SKM-1 treated with dmso at 0.1 percent for 144 hours (cell line): ENCODE measurements around the gene LRP5.
A peak's percentile ranks its signal among the peaks of the same experiment; 100 is the strongest.
"Not testable (repeated sequence)": the region's sequence is repeated elsewhere in the genome, so short reads cannot be mapped to it uniquely, and the experiment has no call there.

Experiments used
- DNase-seq: peaks from one replicate; lab custom pipeline; 2025; ENCODE audit not compliant: unreplicated experiment; lab: John Stamatoyannopoulos, UW

Gene LRP5

DNA sequence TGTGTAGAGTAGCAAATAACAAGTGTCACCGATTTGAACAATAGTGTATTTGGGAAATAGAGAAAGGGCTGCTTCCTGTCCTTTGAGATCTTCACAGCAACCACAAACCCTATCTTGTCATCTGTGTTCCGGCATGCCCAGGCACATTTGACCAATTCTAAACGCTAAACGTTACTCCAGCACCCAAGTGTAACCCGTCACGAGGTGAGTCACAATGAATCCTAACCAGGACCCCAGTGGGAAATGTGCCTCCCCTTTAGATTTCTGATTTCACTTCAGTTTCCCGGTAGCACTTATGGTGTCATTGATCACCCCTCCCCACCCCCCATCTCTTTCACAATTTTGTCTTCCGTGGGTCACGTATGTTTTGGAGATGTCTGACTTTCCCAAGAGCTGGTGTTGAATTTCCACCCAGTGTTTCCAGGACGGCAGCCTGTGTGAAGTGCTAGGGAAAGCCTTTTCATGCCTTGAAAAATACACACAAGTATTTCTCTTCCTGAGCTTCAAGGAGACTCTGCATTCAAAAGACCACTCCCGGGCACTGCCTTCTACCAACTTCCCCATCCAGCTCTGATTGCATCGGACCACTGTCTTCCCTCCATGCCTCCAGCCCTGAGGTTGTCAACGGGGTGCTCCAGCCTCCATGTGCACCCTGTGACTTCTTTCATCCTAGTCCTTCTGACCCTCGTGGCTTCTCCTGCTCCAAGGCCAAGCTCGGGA is 30.1 kb upstream of the LRP5 start:
- peak; percentile 41 for DNase-seq

DNA sequence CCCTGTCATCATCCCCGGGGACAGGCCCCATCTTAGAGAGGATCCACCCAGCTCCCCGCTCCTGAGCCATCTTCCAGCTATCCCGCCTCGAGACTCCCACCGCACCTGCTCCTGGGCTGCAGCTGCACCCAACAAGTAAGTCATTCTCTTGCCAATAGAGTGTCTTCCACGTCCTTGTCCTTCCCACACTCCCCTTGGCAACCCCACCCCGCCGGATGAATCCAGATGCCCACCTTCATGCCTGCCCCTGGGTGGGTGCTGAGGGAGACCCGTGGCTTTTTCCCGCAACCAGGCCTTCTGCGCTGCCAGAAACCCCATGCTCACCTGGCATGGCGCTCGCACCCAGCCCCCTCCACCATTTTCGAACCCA is 29.5 kb upstream of the LRP5 start:
- DNase-seq, result no peak

DNA sequence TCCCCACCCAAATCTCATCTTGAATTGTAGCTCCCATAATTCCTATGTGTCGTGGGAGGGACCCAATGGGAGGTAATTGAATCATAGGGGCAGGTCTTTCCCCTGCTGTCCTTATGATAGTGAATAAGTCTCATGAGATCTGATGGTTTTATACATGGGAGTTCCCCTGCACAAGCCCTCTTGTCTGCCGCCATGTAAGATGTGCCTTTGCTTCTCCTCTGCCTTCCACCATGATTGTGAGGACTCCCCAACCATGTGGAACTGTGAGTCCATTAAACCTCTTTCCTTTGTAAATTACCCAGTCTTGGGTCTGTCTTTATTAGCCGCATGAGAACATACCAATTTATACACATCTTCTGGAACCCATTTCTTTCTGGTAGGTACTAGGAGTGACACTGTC is 27.8 kb upstream of the LRP5 start:
- DNase-seq, result not testable (repeated sequence)

DNA sequence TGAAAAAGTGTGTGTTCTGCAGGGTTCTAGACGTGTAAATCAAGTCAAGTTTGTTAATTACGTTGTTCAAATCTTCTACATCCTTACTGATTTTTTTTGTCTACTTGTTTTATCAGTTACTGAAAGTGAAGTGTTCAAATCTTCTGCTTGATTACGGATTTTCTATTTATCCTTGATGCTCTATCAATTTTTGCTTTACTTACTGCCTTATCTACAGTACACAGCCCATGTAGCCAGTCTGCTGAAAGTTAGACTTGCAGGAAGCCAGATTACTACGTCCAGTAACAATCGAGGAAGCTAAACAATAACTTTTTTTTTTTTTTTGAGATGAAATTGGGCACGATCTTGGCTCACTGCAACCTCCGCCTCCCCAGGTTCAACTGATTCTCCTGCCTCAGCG is 25.0 kb upstream of the LRP5 start:
- no peak for DNase-seq

DNA sequence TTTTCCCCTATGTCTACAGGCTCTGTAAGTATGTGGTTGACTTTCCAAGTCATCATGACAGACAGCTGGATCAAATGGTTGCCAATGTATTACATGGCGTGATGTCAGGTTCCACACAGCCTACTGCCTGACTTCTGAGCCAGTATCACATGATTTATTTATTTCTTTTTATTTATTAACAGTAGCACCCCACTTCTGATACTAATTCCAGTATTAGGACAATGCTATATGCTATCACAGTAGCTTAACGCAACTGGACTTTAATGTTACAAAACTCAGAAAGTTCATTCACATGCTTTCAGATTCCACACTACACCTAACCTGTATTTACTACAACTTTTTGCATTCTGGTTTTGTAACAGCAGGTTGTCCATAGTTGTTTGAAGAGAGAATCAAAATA is 22.9 kb upstream of the LRP5 start:
- DNase-seq, result no peak

DNA sequence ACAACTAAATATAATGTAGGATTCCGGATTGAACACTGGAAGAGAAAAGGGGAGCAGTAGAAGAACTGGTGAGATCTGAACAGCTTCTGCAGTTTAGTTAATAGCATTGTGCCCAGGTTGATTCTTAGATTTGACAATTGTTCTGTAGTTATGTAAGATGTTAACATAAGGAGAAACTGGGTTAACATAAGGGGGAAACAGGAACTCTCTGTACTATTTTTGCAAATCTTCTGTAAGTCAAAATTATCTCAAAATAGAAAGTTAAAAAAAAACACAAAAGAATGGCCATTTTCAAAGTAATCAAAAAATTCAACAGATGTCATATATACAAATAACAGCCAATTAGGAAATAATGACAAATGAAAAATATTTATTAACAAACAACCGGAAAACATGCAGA is 18.7 kb upstream of the LRP5 start:
- DNase-seq, result no peak

DNA sequence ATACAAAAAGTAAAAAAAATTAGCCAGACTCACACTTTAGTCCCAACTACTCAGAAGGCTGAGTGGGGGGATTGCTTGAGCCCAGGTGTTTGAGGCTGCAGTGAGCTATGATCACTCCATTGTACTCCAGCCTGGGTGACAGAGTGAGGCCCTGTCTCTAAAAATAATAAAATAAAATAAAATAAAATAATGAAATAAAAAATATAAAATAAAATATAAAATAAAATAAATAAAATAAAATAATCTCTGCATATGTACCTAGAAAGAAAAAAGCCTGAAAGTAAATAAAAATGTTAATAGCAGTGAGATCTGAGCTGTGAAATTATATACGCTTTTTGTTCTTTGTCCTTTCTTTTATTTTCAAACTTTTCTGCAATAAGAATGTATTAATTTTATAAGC is 17.1 kb upstream of the LRP5 start:
- DNase-seq, result no peak

DNA sequence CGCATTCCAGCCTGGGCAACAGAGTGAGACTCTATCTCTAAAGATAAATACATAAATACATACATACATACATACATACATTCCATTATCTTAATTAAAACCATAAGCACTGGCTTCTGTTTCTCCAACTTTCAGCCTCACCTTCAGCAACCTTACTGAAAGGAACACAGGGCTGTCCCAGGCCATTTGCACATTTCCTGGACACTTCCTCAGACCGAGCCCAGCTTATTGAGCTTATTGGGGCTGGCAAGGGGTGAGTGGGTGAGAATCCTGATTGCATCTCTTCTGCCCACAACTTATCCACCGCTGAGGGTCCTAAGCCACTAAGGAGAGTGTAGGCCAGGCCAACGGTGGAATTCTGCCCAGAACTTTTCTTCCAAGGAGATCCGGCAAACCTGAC is 16.5 kb upstream of the LRP5 start:
- DNase-seq, result no peak

DNA sequence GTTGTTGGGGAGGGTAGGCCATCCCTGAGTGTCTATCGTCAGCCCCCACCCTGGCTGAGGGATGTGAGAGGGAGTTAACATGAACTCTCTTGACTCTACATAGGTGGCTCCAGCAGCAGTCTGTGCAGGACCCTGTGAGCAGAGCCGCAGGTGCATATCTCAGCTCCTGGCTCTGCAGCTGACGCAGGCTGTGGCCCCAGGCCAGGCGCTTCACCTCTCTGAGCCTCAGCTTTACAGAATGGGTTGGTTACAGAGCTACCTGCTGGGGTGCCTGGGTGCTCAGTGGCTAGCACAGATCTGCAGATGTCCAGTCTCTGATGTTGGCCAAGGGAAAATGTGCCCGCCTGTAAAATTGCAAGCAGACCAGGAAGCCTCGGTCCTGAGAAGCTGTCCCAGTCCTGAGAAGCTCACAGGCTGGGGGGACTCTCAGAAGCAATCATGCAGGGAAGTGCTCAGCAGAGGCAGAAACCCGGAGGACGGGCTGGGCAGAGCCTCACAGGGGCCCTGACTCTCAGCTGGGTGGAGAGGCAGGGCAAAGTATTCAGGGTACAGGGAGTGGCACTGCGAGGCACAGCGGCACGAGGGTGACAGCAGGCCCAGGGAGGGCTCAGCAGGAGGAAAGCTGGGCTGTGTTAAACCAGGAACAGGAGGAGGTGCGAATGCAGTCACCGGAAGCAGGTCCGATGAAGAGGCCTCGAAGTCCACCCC is 15.9 kb upstream of the LRP5 start:
- no peak for DNase-seq

DNA sequence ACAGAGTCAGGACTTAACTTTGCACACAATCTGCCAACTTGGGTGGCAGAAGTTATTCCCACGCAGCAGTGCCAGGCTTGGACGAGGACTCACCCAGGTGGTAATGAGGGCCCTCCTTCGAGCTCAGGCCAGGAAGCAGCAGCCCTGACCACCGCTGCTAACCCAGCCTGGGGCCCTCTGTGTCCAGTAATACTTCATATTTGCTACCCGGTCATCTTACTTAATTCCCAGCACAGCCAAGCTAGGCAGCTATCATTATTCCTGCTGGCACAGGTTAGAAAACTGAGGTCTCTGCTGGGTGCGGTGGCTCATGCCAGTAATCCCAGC is 15.4 kb upstream of the LRP5 start:
- DNase-seq, result no peak

DNA sequence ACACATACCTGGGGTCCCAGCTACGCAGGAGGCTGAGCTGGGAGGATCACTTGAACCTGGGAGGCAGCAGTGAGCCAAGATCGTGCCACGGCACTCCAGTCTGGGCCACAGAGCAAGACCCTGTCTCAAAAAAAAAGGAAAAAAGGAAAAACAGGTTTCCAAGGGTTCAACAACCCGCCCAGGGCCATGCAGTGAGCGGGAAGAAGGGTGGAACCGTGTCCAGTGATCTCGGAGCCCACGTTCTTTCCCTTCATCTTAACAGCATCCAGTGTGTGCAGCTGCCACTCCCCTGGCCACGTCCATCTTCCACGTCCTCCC is 14.9 kb upstream of the LRP5 start:
- DNase-seq, result no peak

DNA sequence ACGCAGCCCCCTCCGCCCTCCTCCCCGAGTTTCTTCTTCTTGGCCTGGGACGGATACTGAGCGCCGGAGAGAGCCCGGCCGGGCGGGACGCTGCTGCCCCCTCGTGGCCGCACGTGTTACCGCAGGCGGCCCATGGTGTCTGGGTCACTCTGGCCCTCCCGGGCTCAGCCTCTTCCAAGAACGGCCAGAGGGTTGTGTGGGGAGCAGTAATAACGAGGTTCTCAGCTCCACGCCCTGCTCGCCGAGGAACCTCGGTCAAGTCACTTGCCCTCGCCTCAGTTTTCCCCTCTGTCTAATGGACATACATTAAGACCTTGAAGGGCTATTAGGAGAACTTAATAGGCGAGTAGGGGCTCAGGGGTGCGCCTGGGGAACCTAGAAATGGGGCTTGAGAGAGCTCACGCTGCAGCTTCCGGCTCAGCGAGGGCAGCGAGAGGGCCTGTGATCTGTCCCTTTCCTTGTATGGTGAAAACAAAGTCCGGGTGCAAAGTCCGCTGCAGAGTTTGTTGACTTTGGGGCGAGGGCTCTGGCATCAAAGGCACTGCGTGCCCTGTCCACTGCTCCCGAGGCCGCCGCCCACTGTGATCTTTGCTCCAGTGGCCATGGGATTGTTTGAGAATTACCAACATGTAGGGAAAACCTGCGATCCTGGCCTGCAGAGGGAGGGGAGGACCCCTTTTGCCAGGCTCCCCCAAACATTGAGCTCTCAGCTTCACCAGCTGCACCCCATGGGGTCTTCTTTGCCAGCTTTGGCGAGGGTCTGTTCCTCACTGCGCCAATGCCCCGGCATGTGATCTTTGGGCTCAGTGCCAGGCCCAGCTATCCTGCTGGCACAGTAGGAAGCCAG is 14.4 kb upstream of the LRP5 start:
- DNase-seq, result peak; percentile 68

DNA sequence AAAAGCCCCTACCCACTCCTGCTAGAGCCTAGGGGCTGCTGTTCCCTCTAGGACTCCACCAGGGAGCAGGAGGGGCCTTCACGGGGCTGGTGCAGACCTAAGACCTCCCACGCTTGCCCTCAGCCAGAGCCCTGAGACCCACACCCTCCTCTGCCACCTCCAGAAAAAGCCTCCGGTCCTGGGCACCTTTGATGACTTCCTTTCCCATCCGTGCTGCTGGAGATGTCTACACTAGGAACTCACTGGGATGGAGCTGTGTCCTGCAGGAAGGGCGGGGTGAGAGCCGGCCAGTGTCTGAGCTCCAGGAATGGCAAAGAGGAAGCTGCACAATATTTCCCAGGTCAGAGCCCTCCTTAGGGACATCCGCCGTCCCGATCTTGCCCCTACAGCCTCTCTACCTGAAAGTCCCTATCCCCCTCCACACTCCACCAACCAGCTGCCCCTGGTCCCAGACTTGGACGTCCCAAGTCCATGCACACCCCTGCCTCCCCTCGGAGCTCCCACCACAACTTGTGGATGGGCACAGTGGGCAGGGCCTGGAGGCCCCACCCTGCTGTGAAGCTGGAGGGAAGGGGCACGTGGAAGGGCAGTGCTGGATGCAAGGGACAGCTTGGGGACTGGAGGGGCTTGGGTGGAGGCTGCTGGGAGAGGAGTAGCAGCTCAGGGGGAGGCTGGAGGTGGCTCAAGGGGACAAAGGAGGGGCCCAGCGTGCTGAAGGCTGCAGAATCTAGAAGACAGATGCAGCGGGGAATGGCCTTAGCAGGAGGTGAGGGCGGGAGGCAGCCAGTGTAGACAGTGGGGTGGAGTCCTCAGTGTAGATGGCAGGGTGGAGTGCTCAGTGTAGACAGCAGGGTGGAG is 13.5 kb upstream of the LRP5 start:
- no peak for DNase-seq

DNA sequence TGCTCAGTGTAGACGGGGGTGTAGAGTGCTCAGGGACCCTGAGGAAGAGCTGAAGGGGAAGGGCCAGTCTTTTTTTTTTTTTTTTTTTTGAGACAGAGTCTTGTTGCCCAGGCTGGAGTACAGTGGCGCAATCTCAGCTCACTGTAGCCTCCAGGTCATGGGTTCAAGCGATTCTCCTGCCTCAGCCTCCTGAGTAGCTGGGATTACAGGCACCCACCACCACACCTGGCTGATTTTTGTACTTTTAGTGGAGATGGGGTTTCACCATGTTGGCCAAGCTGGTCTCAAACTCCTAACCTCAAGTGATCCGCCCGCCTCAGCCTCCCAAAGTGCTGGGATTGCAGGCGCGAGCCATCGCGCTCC is 12.9 kb upstream of the LRP5 start:
- not testable (repeated sequence) for DNase-seq

DNA sequence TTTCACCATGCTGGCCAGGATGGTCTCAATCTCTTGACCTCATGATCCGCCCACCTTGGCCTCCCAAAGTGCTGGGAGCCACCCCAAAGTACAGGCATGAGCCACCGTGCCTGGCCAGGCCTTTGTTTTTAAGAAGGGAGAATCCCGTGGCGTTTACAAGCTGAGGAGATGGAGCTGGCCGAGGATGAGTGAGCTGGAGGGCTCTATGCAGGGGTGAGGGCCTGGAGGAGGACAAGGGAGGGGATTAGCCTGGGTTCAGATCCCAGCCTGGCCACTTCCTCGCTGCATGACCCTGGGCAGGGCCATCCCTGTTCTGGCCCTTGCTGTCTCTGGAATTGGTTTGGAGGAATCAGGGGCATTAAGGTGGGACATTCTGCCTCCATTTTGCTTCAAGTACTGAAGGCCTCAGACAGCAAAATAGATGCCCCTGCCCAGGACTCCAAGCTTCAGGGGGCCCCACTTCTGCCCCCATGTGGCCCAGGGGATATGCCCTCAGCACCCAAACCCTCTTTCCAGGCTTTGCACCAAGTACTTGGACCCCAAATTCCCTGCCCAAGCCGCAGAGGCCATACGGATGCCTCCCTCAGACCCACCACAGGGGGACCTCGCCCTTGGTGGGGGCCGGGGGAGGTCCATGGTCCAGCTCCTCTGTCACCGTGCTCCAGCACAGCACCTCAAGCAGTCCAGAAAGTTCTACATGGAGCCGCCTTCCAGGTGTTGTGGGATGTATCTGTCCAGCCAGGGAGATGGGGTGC is 12.1 kb upstream of the LRP5 start:
- no peak for DNase-seq

DNA sequence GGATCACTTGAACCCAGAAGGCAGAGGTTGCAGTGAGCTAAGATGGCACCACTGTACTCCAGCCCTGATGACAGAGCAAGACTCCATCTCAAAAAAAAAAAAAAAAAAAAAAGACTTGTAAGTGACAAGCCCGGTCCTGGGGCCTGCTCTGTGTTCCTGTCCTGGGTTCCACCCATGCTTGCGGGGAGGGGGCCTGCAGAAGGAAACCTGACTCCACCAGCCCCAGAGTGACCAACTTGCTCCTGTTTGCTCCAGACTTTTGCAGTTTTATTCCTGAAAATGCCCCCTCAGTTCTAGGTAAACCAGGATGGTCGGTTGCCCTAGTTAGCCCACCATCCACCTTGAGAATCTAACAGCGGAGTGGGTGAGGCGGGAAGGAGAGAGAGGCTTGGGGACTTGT is 10.1 kb upstream of the LRP5 start:
- DNase-seq, result no peak

DNA sequence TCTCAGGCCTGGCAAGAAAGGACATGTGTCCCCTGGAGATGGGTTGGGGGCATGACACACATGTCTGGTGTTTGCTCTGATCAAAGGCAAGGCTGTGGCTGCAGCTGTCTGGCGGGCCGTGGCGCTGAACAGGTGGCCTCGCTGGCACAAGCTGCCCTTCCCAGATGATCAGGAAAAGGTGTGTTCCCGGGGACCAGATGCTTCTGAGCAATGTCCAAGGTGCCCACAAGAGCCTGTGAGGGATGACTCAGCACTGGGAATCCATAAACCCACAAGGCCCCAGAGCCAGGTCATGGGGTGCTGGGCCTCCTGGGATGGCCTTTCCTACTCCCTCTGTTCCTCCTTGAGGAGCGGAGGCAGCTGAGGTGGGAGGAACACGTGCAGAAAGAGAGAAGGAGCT is 9.7 kb upstream of the LRP5 start:
- DNase-seq, result no peak

DNA sequence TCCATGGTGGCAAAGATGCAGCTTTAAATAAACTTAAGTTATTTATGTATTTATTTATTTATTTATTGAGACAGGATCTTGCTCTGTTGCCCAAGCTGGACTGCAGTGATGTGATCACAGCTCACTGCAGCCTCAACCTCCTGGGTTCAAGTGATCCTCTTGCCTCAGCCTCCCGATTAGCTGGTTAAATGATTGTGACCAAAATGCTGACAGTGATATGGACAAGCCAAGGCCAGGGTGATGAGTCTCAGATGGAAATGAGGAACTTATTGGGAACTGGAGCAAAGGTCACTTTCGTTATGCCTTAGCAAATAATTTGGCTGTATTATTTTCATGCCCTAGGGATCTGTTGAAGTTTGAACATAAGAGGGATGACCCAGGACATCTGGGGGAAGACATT is 9.3 kb upstream of the LRP5 start:
- DNase-seq, result peak; percentile 30

DNA sequence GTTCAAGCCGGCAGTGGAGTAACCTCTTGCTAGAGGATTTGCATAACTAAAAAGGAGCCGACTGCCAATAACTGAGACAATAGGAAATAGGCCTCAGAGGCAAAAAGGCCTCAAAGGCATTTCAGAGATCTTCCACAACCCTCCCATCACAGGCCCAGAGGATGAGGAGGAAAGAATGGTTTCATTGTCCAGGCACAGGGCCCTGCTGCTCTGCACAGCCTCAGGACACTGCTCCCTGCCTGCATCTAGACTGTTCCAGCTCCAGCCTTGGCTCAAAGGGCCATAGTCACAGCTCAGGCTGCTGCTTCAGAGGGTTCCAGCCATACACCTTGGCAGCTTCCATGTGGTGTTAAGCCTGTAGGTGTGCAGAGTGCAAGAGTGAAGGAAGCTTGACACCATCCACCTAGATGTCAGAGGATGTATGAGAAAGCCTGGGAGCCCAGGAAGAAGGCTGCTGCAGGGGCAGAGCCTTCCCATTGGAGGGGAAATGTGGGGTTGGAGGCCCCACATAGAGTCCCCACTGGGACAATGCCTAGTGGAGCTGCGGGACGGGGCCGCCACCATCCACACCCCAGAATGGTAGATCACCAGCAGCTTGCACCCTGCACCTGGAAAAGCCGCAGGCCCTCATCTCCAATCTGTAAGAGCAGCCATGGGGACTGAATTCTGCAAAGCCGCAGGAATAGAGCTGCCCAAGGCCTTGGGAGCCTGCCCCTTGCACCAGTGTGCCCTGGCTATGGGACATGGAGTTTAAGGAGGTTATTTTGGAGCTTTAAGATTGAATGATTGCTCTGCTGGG is 8.2 kb upstream of the LRP5 start:
- no peak for DNase-seq

DNA sequence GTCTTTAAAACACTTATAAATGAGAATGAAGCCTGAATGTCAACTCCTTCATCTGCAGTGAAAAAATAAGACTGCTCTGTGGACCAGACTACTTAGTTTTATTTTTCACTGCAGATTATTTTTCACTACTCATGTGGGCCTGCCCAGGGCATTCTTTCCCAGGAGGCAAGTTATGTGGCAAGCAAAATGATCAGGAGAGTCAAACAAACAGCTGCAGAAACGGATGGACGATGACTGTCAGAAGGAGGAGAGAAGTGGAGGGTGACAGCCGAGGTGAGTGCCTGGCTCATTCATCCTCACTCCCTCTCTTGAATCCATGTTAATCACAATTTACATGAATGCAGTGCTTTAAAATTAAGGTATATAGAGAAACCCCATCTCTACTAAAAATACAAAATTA is 5.8 kb upstream of the LRP5 start:
- DNase-seq, result no peak
